NCI-H345 treated with DMSO at 0.1 percent for 48 hours (cell line): Measurements from ENCODE around the gene GLIPR2.
"Not testable (repeated sequence)": the region's sequence is repeated elsewhere in the genome, so short reads cannot be mapped to it uniquely, and the experiment has no call there.

Experiments used
- DNase-seq: peaks from one replicate; lab custom pipeline; 2025; ENCODE audit not compliant: unreplicated experiment; lab: John Stamatoyannopoulos, UW

GLIPR2 gene, protein sequence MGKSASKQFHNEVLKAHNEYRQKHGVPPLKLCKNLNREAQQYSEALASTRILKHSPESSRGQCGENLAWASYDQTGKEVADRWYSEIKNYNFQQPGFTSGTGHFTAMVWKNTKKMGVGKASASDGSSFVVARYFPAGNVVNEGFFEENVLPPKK

DNA sequence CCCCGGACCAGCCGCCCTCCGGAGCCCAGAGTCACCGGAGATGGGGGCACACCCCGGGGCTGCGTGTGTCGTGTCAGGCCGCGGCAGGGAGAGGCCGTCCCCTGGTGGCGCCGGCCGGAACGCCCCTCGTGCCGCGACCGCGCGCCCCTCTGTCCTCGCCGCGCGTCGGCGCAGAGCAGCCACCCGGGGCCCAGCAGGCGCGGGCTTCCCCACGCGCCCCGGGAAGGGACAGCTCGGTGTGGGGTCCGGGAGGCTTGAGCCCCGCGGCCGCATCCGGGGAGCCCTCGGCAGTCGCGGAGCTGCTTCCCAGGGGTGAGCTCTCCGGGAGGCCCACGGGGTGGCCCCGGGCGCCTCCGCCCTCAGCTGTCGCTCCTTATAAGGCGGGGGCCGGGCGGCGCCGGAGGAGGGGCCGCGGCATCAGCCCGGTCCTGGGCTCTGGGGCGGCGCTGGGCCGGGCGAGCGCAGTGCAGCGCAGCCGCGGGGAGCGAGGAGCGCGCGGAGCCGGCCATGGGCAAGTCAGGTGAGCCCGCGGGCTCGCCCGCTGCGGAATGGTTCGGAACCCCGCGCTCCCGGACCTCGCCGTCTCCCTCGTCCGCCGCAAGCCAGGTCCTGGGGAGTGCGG, at the start of gene GLIPR2:
GLIPR2 (plus strand) TSS at position 462 of the 622 bp plus-strand sequence; CDS start at position 508, 46 bp downstream.
- DNase-seq = no peak

DNA sequence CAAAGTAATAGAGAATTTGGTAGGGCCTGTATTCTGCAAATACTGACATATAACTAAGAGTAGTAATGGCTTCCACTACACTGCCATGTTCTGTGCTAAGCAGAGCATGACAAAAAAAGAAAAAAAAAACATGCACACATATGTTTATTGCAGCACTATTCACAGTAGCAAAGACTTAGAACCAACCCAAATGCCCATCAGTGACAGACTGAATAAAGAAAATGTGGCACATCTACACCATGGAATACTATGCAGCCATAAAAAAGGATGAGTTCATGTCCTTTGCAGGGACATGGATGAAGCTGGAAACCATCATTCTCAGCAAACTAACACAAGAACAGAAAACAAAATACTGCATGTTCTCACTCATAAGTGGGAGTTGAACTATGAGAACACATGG, 49.5 kb upstream of the GLIPR2 start:
- DNase-seq = not testable (repeated sequence)

DNA sequence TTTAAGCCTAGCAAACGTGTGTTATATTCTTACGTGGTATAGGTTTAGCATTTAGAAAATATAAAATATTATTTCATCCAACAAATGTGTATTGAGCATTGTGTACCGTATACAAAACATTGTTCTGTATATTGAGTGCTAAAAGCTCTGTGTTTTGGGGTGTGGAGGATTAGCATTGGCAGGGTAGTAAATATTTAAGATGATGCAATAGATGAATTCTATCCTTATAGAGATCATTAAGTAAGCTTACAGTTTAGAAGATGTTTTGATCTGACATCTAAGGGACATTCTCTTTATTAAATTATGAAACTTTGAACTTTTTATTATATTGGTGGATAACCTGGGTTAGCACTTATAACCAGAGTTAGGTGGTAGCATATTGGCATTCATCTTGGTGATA, 48.5 kb upstream of the GLIPR2 start:
- no peak for DNase-seq

DNA sequence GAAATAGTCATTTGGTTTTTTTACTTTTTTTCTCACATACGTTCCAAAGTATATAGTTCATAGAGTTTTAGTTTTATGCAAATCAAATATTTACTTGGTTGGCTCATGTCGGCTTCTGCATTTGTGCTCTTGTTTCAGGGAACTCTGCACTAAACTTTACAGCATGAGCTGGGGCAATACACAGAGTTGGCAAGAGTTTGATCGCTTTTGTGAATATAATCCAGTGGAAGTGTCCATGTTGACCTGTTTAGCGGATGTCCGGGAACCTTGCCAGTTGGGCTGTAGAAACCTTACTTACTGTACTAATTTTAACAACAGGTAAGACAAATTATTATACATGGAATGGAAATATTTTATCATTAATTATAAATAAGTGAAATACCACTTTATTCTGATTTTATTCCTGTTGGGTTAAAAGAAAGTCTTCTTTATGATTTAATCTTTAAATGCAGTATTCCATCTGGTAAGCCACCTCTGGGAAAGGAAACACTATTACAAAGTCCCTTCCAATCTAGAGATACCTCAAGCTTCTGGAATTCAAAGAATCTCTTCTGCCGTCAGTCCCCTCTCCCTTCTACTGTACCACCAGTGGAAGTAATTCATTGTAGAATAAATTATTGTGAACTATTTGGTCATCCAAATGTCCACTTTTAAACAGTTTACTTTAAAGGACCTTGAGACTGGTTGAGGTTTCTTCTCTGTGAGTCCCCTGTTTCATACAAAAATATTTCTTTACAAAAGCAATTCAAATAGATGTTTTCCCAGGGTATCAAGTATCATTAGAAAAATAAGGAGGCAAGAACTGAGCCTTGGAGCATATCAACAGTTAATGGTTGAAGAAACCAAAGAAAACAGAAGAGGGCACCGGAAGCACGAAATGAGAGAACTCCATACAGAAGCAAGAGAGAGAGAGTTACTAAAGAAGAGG, 45.2 kb upstream of the GLIPR2 start:
- no peak for DNase-seq

DNA sequence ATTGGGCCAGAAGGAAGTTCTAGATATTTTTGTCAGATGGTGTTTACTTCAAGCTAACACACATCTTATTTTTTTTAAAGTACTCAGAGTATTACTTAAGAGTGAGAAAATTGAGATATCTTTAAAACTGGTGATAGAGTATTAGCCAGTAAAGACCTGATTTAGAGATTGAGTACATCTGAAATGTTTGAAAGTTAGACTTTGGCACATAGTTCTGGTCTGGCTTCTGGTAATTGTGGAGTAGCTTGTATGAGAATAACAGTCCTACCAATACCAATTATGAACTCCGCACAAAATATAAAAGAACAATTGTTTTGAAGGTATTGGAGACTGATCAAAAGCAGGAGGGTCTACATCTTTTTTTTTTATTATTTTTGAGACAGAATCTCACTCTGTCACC, 44.5 kb upstream of the GLIPR2 start:
- DNase-seq = no peak

DNA sequence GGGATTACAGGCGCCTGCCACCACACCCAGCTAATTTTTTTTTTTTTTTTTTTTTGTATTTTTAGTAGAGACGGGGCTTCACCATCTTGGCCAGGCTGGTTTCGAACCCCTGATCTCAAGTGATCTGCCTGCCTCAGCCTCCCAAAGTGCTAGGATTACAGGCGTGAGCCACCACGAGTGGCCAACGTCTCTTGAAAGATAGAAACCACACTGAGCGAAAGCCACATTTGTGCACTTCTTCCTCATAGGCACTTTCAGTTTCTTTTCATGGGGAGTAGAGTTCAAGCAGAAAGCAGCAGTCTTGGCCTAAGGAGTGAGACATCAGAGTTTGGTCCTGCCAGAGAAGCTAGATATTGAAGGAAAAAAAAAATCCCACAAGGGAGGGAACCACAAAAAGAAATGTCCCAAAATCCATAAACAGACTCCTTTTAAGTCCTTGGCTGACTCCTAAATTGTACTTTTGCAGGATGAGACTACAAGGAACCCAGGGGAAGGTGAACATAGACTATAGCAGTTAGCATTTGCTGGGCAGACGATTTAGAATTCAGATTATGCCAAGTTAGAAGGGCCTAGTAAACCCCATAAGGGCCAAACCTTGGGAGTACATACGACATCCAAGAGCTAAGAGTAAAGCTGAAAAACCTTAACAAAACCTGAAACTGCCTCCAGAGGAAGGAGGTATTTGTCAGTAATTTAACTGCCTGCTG, 43.9 kb upstream of the GLIPR2 start:
- DNase-seq = no peak

DNA sequence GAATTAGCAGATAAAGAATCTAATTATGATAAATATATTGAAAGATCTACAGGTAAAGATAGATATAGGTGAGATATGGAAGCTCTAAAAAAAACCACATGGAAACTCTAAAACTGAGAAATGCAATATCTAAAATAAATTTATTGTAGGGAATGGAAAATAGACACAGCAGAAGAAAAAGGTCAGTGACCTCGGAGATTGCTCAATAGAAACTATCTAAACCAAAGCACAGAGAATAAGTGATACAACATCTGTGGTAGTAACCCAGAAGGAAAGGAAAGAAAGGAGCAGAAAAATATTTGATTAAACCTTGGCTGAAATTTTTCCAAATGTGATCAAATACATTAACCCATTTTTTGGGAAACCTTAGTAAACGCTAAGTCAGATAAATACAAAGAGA, 43.1 kb upstream of the GLIPR2 start:
- DNase-seq = no peak

DNA sequence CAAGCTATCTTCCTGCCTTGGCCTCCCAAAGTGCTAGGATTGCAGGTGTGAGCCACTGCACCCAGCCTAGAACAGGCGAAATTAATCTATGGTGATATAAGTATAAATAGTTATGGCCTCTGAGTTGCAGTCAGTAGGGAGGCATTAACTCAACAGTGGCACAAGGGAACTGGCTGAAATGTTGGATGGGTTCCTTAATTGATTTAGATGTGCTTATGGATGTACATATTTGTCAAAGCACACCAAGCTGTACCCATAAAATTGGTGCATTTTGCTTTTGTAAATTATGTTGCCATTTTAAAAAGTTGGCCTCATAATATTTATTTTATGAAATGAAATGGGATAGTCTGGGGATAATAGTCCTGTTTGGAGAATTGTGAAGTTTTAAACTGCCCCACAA, 36.8 kb upstream of the GLIPR2 start:
- DNase-seq = no peak

DNA sequence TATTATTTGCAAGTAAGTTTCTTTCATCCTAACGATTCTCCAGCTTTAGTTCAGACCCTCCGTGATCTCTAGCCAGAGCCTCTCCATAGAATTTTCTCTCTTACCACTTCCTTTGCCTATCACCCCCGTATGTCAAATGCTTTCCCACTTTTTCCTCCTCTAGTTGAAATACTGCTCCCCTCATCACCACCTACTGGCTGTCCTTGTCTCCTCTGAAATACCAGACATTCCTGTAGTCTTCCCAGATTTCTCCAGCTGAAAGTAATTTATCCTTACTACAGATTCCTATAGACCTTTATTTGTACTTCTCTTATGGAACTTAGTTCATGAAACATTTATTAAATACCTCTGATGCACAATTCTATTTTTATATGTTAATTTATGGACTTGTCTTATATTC, 36.0 kb upstream of the GLIPR2 start:
- DNase-seq = no peak

DNA sequence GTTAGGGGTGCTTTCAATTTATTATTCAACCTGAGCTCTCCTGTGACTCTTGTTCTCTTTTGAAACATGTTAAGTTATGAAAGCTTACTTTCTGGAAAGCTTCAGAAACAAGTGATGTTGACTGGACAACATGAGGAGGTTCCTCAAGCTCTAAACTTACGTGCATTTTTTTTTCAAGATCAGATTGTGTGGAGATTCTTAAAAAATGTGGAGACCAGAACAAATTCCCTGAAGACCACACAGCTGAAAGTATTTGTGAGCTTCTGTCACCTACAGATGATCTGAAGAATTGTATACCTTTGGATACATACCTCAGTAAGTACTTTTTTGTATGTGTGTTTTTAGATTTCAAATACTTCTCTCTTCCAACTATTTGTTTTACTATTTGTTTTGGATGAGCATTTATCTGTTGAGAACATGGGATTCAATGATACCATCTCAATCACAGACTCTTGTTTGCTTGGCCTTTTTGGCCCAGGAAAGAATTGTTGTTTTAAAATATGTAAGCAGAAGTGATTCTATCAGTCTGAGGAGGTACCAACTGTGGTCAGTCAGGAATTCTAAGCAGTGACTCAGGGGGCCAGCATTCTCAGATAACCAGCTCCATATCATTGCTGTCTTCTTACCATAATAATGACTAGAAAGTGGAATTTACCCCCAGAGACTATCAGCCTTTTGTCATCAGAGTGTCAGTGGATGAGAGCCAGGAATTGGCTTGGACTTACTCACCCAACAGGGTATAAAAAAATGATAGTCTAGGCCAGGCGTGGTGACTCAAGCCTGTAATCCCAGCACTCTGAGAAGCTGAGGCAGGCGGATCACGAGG, 34.4 kb upstream of the GLIPR2 start:
- no peak for DNase-seq

DNA sequence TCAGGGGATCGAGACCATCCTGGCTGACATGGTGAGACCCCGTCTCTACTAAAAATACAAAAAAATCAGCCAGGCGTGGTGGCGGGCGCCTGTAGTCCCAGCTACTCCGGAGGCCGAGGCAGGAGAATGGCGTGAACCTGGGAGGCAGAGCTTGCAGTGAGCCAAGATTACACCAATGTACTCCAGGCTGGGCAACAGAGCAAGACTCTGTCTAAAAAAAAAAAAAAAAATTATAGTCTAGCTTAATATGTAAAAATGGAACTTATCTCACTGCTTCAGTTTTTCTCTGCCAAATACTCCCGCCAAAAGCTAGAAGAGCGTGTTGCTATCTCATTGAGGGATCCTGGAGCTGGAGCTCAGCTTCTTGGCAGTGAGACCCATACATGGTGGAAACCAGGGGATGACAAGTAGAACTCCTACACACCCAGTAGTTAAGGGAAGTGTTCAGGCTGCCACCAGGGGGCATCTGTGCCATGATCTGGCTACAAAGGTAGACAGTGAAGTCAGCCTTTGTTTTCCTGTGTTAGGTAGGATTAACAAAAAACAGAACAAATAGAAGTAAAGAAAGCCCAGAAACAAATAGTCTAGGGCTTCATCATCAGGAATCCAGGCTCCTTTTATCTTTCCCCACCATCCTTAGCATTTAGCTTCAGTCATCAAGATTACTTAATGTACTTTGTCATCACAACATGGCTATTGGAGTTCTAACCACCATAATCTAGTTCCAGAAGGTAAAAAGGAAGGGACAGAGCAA, 33.6 kb upstream of the GLIPR2 start:
- peak; percentile 48 for DNase-seq

DNA sequence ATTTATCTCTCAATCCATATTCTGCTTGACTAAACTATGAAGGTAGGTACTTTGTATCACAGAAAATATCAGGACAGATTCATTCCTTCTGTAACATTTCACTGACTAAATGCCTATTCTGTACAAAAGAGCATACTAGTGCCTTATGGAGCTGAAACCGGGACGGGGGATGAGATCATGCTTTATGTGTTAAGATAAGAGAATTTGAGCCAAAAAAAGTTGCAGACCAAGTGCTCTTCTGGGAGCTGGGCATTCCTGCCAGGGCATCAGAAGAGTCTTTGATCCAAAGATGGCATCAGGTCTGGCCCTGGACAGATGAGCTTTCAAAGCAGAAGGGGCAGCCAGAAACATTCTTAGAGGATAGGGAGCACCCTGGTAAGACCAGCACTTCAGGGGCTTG, 27.5 kb upstream of the GLIPR2 start:
- DNase-seq = no peak

DNA sequence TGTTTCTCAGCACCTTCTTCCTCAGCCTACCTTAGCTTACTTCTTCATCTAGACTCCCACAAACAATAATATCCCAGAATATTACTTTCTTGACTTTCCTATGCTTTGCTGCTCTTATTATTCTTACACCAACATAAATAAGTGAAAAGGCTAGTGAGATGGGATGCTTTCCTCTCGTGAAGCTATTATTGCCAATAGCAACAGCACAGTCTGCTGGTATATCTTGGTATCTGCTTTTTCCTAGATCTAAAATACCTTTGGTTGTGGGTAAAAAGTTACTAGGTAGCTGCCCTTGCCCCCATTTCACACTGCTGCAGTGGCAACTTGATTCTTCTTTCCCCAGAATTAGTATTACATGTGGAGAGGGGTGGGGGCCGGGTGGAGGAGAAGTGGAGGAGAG, 26.1 kb upstream of the GLIPR2 start:
- no peak for DNase-seq

DNA sequence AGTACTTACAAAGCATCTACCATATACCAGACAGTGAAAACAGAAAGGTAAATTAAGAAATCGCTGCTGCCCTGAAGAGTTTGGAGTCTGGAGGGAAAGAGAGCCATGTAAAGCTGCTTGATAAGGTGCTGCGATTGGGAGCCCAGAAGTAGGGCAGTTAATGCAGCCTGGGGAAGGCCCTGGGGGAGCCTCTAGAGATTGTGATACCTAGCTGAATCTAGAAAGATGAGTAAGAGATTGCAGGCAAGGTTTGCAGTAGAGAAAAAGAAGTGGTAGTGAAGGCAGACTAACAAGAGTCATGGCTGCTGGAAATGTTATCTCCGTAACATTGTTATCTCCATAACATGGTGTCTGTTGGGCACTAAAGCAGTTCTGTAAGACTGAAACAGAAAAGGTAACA, 24.0 kb upstream of the GLIPR2 start:
- no peak for DNase-seq

DNA sequence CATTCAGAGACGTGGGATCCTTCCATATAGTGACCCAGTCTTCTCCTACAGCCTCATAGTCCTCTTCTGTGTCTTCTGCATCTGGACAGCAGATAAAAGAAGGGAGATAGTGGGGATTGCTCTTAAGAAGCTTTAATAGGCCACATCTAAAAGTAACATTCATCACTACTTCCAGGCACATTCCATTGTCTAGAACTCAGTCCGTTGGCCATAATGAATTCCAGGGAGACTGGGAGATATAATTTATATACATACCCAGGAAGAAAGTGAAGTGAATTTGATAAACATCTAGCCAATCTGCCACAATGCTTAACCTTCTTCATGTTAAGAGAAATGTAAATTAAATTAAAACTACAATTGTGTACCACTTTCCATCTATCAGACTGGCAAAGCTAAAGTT, 22.5 kb upstream of the GLIPR2 start:
- DNase-seq = no peak

DNA sequence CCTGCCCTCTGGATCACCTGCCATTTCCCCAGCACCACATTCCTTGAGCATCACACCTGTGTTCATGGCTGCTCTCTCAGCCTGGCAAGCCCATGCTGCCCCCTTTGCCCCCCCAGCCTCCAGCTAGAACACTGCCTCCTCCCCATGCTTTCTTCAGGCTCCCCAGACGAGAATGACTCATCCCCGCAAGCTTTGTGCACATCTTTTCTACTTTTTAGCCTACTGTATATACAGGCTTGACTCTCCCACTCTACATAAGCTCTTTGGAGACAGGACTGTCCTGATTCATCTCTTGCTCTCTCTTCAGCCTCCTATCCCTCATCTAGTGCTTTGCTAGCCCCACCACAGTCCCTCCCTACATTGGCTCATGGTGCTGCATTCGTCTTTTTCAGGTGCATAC, 19.9 kb upstream of the GLIPR2 start:
- no peak for DNase-seq

DNA sequence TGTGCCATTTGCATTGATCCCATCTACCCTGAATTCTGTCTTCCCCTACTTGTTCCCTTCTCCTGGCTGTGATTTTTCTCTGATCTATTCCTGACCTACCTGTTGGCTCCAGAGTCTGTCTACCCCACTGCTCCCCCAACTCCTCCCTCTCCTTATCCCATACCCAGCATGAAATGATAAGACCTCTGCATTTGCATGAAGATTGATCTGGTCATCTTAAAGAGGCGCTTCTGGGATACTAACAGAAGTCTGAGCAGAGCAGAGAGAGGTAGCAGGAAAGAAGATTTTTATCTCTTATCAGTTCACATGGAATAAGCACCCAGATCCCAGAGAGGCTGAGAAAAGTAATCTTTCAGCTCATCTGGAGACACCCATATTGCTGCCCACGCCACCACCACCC, 18.3 kb upstream of the GLIPR2 start:
- no peak for DNase-seq

DNA sequence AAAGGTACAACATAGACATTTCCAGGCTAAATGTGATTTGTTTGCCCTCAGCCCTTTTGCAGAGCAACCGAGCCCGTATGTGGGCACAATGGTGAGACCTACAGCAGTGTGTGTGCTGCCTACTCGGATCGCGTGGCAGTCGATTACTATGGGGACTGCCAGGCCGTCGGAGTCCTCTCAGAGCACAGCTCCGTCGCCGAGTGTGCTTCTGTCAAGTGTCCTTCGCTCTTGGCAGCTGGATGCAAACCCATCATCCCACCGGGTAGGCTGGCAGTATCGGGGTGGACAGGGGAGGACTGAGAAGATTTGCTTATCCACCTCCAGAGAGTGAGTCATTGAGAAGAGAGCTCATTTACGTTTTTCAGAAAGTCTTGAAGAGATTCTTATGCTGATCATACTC, 17.8 kb upstream of the GLIPR2 start:
- DNase-seq = no peak

DNA sequence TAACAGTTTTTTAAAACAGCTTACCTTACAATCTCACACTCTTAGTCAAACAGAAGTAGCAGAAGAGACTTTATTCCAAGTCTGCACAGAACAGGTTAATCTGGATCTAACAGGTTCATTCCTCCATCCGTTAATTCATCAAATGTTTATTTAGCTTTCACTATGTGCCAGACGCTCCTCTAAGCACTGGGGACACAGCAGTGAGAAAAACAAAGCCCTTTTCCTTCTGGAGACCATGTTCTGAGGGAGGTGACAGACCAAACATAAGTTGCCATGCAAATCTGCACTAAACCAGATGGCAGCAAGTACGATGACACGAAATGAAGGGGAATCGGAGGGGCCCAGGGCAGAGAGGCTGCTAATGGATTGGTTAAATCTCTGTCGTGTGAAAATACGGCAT, 17.1 kb upstream of the GLIPR2 start:
- DNase-seq = no peak

DNA sequence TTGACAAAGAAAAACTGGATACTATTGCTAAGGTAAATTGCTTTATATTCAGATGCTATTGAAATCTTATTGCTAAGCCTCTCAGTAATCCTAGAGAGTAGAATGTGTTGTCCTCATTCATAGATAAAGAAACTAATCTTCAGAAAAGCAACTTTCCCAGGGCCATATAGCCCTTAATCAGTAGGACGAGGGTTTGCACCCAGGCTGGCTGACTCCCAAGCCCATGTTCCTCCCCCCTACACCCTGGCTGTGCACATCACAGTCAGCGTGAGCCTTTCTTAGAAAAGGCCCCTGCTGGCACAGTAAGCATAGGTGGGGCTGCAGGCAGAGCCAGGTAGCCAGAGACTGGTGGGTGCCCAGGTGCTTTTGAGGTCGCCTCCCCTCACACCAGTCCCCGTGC, 15.8 kb upstream of the GLIPR2 start:
- DNase-seq = no peak
